Uterus (tissue), 4 donors: ENCODE measurements around the gene FCRL5. TPM values are rescaled to one million over a fixed set of nuclear protein-coding genes. Genes with fewer than 3 reads are reported as not detected.

Source experiments
- DNase-seq, 2 donors: peaks; one replicate each; pipeline ENCODE4 v3.0.0-alpha.2; 2019 to 2020
- H3K27ac ChIP-seq, 2 donors: fragments of 200-600 bp; sonication (generic); 1 replicate in 1 of 2; 2 replicates in 1 of 2; pipeline ENCODE4 v1.5.1; 2016 to 2018
- H3K27me3 ChIP-seq, 2 donors: fragments of 200-600 bp; sonication (generic); one replicate each; pipeline ENCODE4 v1.5.1; 2018 to 2019; ENCODE audit warnings: control low read depth in 1 of 2
- H3K36me3 ChIP-seq, 2 donors: fragments of 200-600 bp; sonication (generic); one replicate each; pipeline ENCODE4 v1.5.1; 2019; ENCODE audit warnings: control low read depth in 1 of 2
- H3K4me1 ChIP-seq, 2 donors: fragments of 200-600 bp; sonication (generic); one replicate each; pipeline ENCODE4 v1.5.1; 2018 to 2019; ENCODE audit warnings: control low read depth in 1 of 2
- H3K4me3 ChIP-seq, 2 donors: fragments of 200-600 bp; sonication (generic); 1 replicate in 1 of 2; 2 replicates in 1 of 2; pipeline ENCODE4 v1.5.1; 2018 to 2019; ENCODE audit warnings: mild to moderate bottlenecking in 1 of 2
- H3K9me3 ChIP-seq, 2 donors: fragments of 200-600 bp; sonication (generic); one replicate each; pipeline ENCODE4 v1.5.1; 2019; ENCODE audit warnings: control low read depth in 1 of 2
- CTCF ChIP-seq, 4 experiments: fragments of 200-600 bp in 2 of 4; fragments of 450-650 bp in 2 of 4; sonication (generic) in 2 of 4; IDR thresholded peaks; one replicate each; pipeline ENCODE4 v1.5.1; 2016 to 2019; ENCODE audit warnings: antibody characterized with exemption in 4 of 4, mild to moderate bottlenecking in 2 of 4, moderate library complexity in 1 of 4
- POLR2A ChIP-seq, 2 donors: fragments of 450-650 bp; IDR thresholded peaks; one replicate each; pipeline ENCODE4 v1.6.1; 2016; ENCODE audit warnings: antibody characterized with exemption in 2 of 2, mild to moderate bottlenecking in 1 of 2, moderate library complexity in 1 of 2
- intact Hi-C: fragments of 100-400 bp; cut with DNase I; formaldehyde crosslinking; loops from one replicate; pipeline ENCODE4 v1.15.1; 2023; ENCODE audit warnings: low total_unique reads
- total RNA-seq, 4 donors: library from RNA; depleted of rRNA in 3 of 4; stranded (reverse); fragments of >200 nt in 3 of 4; gene quantifications; one replicate each; pipeline versions ENCODE4 v1.1.0 to v1.2.4, GENCODE V29; 2014 to 2023
- donor health status: DM: yes; HTN: yes; CAD: no.

FCRL5 gene
- total RNA-seq, 4 donors from 2014 or later, result 0.48 to 1.3 TPM; not detected in 2

- H3K4me1 ChIP-seq, result no peaks in the 10 kb centered on the region
- no peaks in the 10 kb centered on the region for H3K27me3 ChIP-seq
- no peak for DNase-seq
- H3K36me3 ChIP-seq, result no peaks in the 10 kb centered on the region
- no peak overlapping the region for H3K4me3 ChIP-seq
- TF ChIP-seq POLR2A (IDR thresholded peaks at IDR 0.05), result no peak
- no peak for TF ChIP-seq CTCF (IDR thresholded peaks at IDR 0.05)
- H3K27ac ChIP-seq, result no peak overlapping the region
- H3K9me3 ChIP-seq, result no peaks in the 10 kb centered on the region
- intact Hi-C loops, result no loop called here
Measured at GRCh38 chr1:157595356-157595755, 43.0 kb upstream of the FCRL5 start.

GRCh38 chr1:157585984-157586383 is 33.7 kb upstream of the FCRL5 start:
- DNase-seq, result no peak

GRCh38 chr1:157584503-157584902 is 32.2 kb upstream of the FCRL5 start:
- H3K27me3 ChIP-seq, result no peaks in the 10 kb centered on the region
- H3K4me1 ChIP-seq, result no peaks in the 10 kb centered on the region
- H3K9me3 ChIP-seq, result no peaks in the 10 kb centered on the region
- no peak overlapping the region for H3K27ac ChIP-seq
- DNase-seq, result no peak
- intact Hi-C loops, result no loop called here
- H3K4me3 ChIP-seq, result no peak overlapping the region
- H3K36me3 ChIP-seq, result no peaks in the 10 kb centered on the region
- TF ChIP-seq CTCF (IDR thresholded peaks at IDR 0.05) (no peak), POLR2A (IDR thresholded peaks at IDR 0.05) (no peak)

More at GRCh38 chr1:157585984-157586383, 33.7 kb upstream of the FCRL5 start:
- no peak for TF ChIP-seq POLR2A (IDR thresholded peaks at IDR 0.05)
- TF ChIP-seq CTCF (IDR thresholded peaks at IDR 0.05), result no peak
- intact Hi-C loops, result no loop called here
- no peaks in the 10 kb centered on the region for H3K4me1 ChIP-seq
- H3K9me3 ChIP-seq, result no peaks in the 10 kb centered on the region
- no peaks in the 10 kb centered on the region for H3K27me3 ChIP-seq
- no peaks in the 10 kb centered on the region for H3K36me3 ChIP-seq
- no peak overlapping the region for H3K4me3 ChIP-seq
- H3K27ac ChIP-seq, result no peak overlapping the region

GRCh38 chr1:157580828-157581210 is 28.5 kb upstream of the FCRL5 start:
- Histone ChIP-seq H3K36me3 (no peaks in the 10 kb centered on the region), H3K4me3 (no peak overlapping the region), H3K27ac (no peak overlapping the region), H3K9me3 (no peaks in the 10 kb centered on the region), H3K27me3 (no peaks in the 10 kb centered on the region), H3K4me1 (no peaks in the 10 kb centered on the region)
- intact Hi-C loops, result no loop called here
- DNase-seq, result no peak
- TF ChIP-seq CTCF (IDR thresholded peaks at IDR 0.05) (no peak), POLR2A (IDR thresholded peaks at IDR 0.05) (no peak)

GRCh38 chr1:157580179-157580827 is 28.0 kb upstream of the FCRL5 start:
- no peak for DNase-seq
- intact Hi-C loops, result no loop called here
- Histone ChIP-seq H3K27ac (no peak overlapping the region), H3K36me3 (no peaks in the 10 kb centered on the region), H3K4me1 (no peaks in the 10 kb centered on the region), H3K27me3 (no peaks in the 10 kb centered on the region), H3K9me3 (no peaks in the 10 kb centered on the region), H3K4me3 (no peak overlapping the region)
- TF ChIP-seq CTCF (IDR thresholded peaks at IDR 0.05), result peak; percentile 40 to 53 (median 46)
- TF ChIP-seq POLR2A (IDR thresholded peaks at IDR 0.05), result no peak
